Measurements from ENCODE around the gene TBRG1.

Gene TBRG1

DNA sequence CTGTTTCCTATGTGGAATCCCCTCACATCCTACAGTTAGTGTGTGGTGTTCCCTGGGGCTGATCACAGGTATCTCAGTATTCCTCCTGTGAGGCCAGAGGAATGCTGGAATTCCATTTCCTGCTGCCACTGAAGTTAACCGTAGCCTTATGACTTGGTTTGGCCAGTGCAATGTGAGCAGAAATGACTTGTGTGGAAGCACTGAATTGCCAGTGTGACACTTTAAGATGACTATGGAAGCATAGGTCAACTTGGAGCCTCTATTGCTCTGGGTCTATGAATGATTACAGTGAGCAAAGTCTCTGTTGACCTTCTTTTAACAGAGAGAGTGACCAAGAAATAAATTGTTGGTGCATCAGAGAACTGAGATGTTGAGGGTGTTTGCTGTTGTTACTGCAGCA lies 16.5 kb downstream of the TBRG1 start:
- H3K4me1 ChIP-seq: no peaks in the 10 kb centered on the region
- H3K4me3 ChIP-seq (ENCODE audit: low read depth, low read length): no peak overlapping the region
- H3K9me3 ChIP-seq (ENCODE audit: control insufficient read depth, low read length): no peaks in the 10 kb centered on the region
- H3K27ac ChIP-seq: no peak overlapping the region
- TF ChIP-seq, protein P1, sequence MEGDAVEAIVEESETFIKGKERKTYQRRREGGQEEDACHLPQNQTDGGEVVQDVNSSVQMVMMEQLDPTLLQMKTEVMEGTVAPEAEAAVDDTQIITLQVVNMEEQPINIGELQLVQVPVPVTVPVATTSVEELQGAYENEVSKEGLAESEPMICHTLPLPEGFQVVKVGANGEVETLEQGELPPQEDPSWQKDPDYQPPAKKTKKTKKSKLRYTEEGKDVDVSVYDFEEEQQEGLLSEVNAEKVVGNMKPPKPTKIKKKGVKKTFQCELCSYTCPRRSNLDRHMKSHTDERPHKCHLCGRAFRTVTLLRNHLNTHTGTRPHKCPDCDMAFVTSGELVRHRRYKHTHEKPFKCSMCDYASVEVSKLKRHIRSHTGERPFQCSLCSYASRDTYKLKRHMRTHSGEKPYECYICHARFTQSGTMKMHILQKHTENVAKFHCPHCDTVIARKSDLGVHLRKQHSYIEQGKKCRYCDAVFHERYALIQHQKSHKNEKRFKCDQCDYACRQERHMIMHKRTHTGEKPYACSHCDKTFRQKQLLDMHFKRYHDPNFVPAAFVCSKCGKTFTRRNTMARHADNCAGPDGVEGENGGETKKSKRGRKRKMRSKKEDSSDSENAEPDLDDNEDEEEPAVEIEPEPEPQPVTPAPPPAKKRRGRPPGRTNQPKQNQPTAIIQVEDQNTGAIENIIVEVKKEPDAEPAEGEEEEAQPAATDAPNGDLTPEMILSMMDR (IDR thresholded peaks at IDR 0.05): no peak
- no peaks in the 10 kb centered on the region for H3K79me2 ChIP-seq
- H3K27me3 ChIP-seq (ENCODE audit: control insufficient read depth, insufficient read depth, low read length): no peaks in the 10 kb centered on the region
- no peak overlapping the region for H3K4me2 ChIP-seq (ENCODE audit: low read length)
- H3K36me3 ChIP-seq (ENCODE audit: control insufficient read depth, insufficient read depth, low read length): no peaks in the 10 kb centered on the region
- H2AFZ ChIP-seq: no peak overlapping the region
- no peak overlapping the region for H3K9ac ChIP-seq

DNA sequence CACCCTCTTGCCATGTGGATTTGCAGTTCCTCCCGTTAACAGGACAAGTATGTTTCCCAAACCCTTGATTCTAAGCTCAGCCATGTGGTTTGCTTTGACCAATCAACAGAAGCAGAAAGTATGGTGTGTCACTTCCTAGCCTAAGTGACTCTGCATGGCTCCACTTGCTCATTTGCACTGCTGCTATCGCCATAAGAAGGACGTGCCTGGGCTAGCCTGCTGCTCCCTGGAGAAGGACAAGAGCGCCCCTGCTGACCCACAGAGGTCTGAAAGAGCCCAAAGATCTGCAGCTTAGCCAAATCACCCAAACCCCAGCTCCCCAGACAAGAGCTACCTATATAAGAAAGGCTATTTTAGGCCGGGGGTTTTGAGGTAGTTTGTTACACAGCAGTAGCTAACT lies 18.0 kb downstream of the TBRG1 start:
- no peaks in the 10 kb centered on the region for H3K9me3 ChIP-seq (ENCODE audit: control insufficient read depth, low read length)
- no peaks in the 10 kb centered on the region for H3K36me3 ChIP-seq (ENCODE audit: control insufficient read depth, insufficient read depth, low read length)
- TF ChIP-seq, protein P1 (IDR thresholded peaks at IDR 0.05): no peak

DNA sequence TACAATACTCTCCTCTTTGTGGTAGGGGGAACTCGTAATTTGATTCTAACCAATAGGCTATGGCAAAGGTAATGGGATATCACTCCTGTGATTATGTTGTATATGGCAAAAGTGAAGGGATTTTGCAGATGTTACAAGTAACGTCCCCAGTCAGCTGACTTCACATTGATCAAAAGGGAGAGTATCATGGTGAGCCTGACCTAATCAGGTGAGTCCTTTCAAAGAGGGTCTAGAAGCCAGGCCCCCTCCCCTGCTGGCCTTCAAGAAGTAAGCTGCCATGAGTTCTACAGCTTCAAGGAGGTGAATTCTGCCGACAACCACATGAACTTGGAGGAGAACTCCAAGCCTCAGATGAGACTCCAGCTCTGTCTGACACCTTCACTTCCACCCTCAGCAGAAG lies 20.0 kb downstream of the TBRG1 start:
- no peak overlapping the region for H2AFZ ChIP-seq
- no peak overlapping the region for H3K9ac ChIP-seq
- H3K27me3 ChIP-seq (ENCODE audit: control insufficient read depth, insufficient read depth, low read length): no peaks in the 10 kb centered on the region
- H3K27ac ChIP-seq: no peak overlapping the region
- H3K79me2 ChIP-seq: no peaks in the 10 kb centered on the region
- no peak overlapping the region for H3K4me3 ChIP-seq (ENCODE audit: low read depth, low read length)
- no peak overlapping the region for H3K4me2 ChIP-seq (ENCODE audit: low read length)
- no peaks in the 10 kb centered on the region for H3K9me3 ChIP-seq (ENCODE audit: control insufficient read depth, low read length)
- no peaks in the 10 kb centered on the region for H3K36me3 ChIP-seq (ENCODE audit: control insufficient read depth, insufficient read depth, low read length)
- TF ChIP-seq, protein P1 (IDR thresholded peaks at IDR 0.05): no peak
- H3K4me1 ChIP-seq: no peaks in the 10 kb centered on the region

More for the DNA sequence above, 18.0 kb downstream of the TBRG1 start:
- Histone ChIP-seq H3K4me1 (no peaks in the 10 kb centered on the region), H3K27ac (no peak overlapping the region), H3K4me3 (ENCODE audit: low read depth, low read length) (no peak overlapping the region), H3K4me2 (ENCODE audit: low read length) (no peak overlapping the region), H3K27me3 (ENCODE audit: control insufficient read depth, insufficient read depth, low read length) (no peaks in the 10 kb centered on the region), H3K9ac (no peak overlapping the region), H2AFZ (no peak overlapping the region), H3K79me2 (no peaks in the 10 kb centered on the region)

DNA sequence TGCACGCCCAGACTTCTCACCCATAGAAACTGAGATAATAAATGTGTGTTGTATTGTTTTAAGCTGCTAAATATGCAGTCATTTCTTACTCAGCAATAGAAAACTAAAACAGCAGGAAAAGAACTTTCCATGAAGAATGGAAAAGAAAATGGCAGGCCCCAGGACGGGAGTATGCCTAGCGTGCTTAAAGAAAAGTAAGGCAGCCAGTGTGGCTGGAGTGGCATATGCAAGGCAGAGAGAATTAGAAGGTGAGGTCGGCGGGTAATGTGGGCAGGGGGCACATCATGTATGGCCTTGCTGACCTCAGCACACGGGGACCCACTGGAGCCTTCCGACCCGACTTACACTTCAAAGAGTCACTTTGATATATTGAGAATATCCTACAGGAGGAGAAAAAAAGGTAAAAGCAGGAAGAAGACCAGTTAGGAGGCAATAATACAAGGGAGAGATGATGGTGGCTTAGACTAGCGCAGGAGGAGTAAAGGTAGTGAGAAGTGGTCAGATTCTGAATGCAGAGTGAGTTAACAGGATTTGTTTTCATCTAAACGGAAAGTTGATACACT lies 20.5 kb downstream of the TBRG1 start:
- Histone ChIP-seq H3K4me3 (ENCODE audit: low read depth, low read length) (no peak overlapping the region), H3K4me1 (no peaks in the 10 kb centered on the region), H3K27ac (no peak overlapping the region), H3K36me3 (ENCODE audit: control insufficient read depth, insufficient read depth, low read length) (no peaks in the 10 kb centered on the region), H3K27me3 (ENCODE audit: control insufficient read depth, insufficient read depth, low read length) (no peaks in the 10 kb centered on the region), H3K9me3 (ENCODE audit: control insufficient read depth, low read length) (no peaks in the 10 kb centered on the region), H3K9ac (no peak overlapping the region), H3K4me2 (ENCODE audit: low read length) (no peak overlapping the region), H2AFZ (no peak overlapping the region), H3K79me2 (no peaks in the 10 kb centered on the region)
- TF ChIP-seq, protein P1 (IDR thresholded peaks at IDR 0.05): no peak

All from parathyroid adenoma (tissue), 2 donors.